Parathyroid adenoma (tissue), 2 donors: ENCODE measurements around the gene TSN.
"Not testable (repeated sequence)": the region's sequence is repeated elsewhere in the genome, so short reads cannot be mapped to it uniquely, and the experiment has no call there.

ENCODE experiments used
- H2AFZ ChIP-seq: fragments of 300-600 bp; sonication (generic); one replicate; pipeline ENCODE4 v1.7.0; 2017; ENCODE audit warnings: antibody characterized with exemption, mild to moderate bottlenecking
- H3K27ac ChIP-seq: fragments of 300-600 bp; sonication (generic); one replicate; pipeline ENCODE4 v1.7.0; 2017
- H3K27me3 ChIP-seq: fragments of 300-600 bp; sonication (generic); one replicate; pipeline ENCODE4 v1.7.0; 2017; ENCODE audit warnings: low read length; ENCODE audit not compliant: control insufficient read depth, insufficient read depth
- H3K36me3 ChIP-seq: fragments of 300-600 bp; sonication (generic); one replicate; pipeline ENCODE4 v1.7.0; 2017; ENCODE audit warnings: low read length; ENCODE audit not compliant: control insufficient read depth, insufficient read depth
- H3K4me1 ChIP-seq: fragments of 300-600 bp; sonication (generic); one replicate; pipeline ENCODE4 v1.7.0; 2017; ENCODE audit warnings: control low read depth
- H3K4me2 ChIP-seq: fragments of 300-600 bp; sonication (generic); one replicate; pipeline ENCODE4 v1.7.0; 2017; ENCODE audit warnings: low read length
- H3K4me3 ChIP-seq: fragments of 300-600 bp; sonication (generic); one replicate; pipeline ENCODE4 v1.7.0; 2017; ENCODE audit warnings: low read depth, low read length
- H3K79me2 ChIP-seq: fragments of 300-600 bp; sonication (generic); one replicate; pipeline ENCODE4 v1.7.0; 2017; ENCODE audit warnings: control low read depth
- H3K9ac ChIP-seq: fragments of 300-600 bp; sonication (generic); one replicate; pipeline ENCODE4 v1.7.0; 2017; ENCODE audit warnings: mild to moderate bottlenecking
- H3K9me3 ChIP-seq: fragments of 300-600 bp; sonication (generic); one replicate; pipeline ENCODE4 v1.7.0; 2017; ENCODE audit warnings: low read length; ENCODE audit not compliant: control insufficient read depth
- CTCF ChIP-seq: fragments of 300-600 bp; sonication (generic); IDR thresholded peaks from one replicate; pipeline ENCODE4 v1.7.0; 2017; ENCODE audit warnings: antibody characterized with exemption, mild to moderate bottlenecking
- donor health status: primary hyperparathyroidism.

TSN gene

GRCh38 chr2:121731366-121731765 is 24.1 kb upstream of the TSN start:
- no peaks in the 10 kb centered on the region for H3K9me3 ChIP-seq
- no peak overlapping the region for H3K27ac ChIP-seq
- no peak overlapping the region for H3K4me3 ChIP-seq
- no peak overlapping the region for H2AFZ ChIP-seq
- TF ChIP-seq CTCF, result no peak
- peaks cover 1% of the 10 kb centered on the region for H3K79me2 ChIP-seq
- no peaks in the 10 kb centered on the region for H3K36me3 ChIP-seq
- no peak overlapping the region for H3K4me2 ChIP-seq
- no peak overlapping the region for H3K9ac ChIP-seq
- no peaks in the 10 kb centered on the region for H3K4me1 ChIP-seq
- no peaks in the 10 kb centered on the region for H3K27me3 ChIP-seq

- not testable (repeated sequence) for H3K79me2 ChIP-seq, H3K27ac ChIP-seq, H3K4me3 ChIP-seq, H3K27me3 ChIP-seq, H3K36me3 ChIP-seq, H3K9me3 ChIP-seq, H3K4me1 ChIP-seq, H2AFZ ChIP-seq, H3K4me2 ChIP-seq, H3K9ac ChIP-seq
These were observed 20.9 kb upstream of the TSN start for GRCh38 chr2:121734544-121734943.

GRCh38 chr2:121735518-121736074 is 19.9 kb upstream of the TSN start:
- no peak for TF ChIP-seq CTCF
- Histone ChIP-seq H3K27ac (peak overlapping the region; percentile 85), H2AFZ (peak overlapping the region; percentile 94), H3K9me3 (no peaks in the 10 kb centered on the region), H3K79me2 (peaks cover 3% of the 10 kb centered on the region), H3K4me3 (peak overlapping the region; percentile 85), H3K36me3 (no peaks in the 10 kb centered on the region), H3K4me2 (peak overlapping the region; percentile 65), H3K4me1 (no peaks in the 10 kb centered on the region), H3K27me3 (no peaks in the 10 kb centered on the region), H3K9ac (peak overlapping the region; percentile 78)

GRCh38 chr2:121736140-121736461 is 19.4 kb upstream of the TSN start:
- Histone ChIP-seq H3K9me3 (no peaks in the 10 kb centered on the region), H3K4me3 (peak overlapping the region; percentile 85), H3K79me2 (peaks cover 3% of the 10 kb centered on the region), H3K4me2 (peak overlapping the region; percentile 65), H3K4me1 (no peaks in the 10 kb centered on the region), H2AFZ (peak overlapping the region; percentile 94), H3K9ac (peak overlapping the region; percentile 78), H3K27me3 (no peaks in the 10 kb centered on the region), H3K27ac (peak overlapping the region; percentile 85), H3K36me3 (no peaks in the 10 kb centered on the region)
- TF ChIP-seq CTCF, result no peak

- Histone ChIP-seq H3K9me3 (no peaks in the 10 kb centered on the region), H3K4me2 (peak within 1 kb of the TSS; percentile 65), H3K27ac (peak within 1 kb of the TSS; percentile 85), H3K4me1 (no peaks in the 10 kb centered on the region), H3K36me3 (no peaks in the 10 kb centered on the region), H2AFZ (peak within 1 kb of the TSS; percentile 94), H3K4me3 (peak within 1 kb of the TSS; percentile 85), H3K9ac (peak within 1 kb of the TSS; percentile 78), H3K27me3 (no peaks in the 10 kb centered on the region), H3K79me2 (peaks cover 3% of the 10 kb centered on the region)
- TF ChIP-seq CTCF, result no peak
These were observed 18.8 kb upstream of the TSN start, which contains the start of gene NIFK for GRCh38 chr2:121736462-121737336. NIFK (minus strand) TSS chr2:121736875; CDS start chr2:121736850, 25 bp downstream.
